ENCODE results near the gene ARHGAP12.

Gene ARHGAP12

DNA sequence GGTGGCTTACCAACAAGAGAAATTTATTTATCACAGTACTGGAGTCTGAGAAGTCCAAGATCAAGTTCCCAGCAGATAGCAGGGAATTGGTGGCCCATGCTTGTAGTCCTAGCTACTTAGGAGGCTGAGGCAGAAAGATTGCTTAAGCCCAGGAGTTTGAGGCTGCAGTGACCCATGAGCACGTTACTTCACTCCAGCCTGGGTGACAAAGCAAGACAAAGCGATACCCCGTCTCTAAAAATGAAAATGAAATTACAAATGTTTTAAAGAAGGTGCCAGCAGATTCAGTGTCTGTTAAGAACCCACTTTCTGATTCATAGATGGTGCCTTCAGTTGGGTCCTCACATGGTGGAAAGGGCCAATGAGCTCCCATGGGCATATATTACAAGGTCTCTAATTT, 20.6 kb upstream of the ARHGAP12 start:
- DNase-seq (ENCODE audit: low spot score), result no peak

GRCh38 chr10:31948021-31948420, 19.4 kb upstream of the ARHGAP12 start:
- DNase-seq (ENCODE audit: low spot score), result no peak

DNA sequence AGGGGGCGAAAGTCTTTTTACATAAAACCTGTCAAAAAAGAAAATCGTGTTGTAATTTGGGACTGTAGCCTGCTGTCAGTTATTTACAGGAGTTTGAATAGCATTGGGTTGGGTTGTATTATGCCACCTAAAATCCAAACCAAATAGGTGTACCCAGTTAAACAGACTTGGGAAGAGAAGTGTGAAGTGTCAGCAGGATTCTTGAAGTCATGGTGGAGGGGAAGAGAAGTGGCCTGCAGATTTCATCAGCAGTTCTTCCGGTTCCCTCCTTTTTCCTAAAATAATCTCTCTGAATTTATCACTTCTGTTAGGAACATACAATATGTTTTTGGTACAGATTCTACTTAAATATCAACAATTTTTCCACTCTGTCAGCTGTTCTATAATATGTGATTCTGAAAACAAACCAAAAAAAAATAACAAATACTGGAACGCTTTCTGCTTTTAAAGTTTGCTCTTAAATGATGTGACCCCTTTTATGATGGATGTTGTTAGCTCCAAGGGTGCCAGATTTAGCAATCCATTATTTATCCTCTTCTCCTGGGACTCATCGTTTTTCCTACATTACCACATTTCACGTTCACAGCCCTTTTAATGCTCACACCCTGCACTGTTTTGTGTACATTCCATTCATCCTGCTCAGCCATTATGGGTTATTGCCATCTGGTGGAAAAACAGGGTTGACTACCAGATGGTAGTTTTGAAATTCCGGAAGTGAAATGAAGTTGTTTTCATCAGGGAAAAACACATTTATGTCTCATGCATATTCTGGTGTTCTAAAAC, 18.7 kb upstream of the ARHGAP12 start:
- peak; percentile 86 for DNase-seq (ENCODE audit: low spot score)

DNA sequence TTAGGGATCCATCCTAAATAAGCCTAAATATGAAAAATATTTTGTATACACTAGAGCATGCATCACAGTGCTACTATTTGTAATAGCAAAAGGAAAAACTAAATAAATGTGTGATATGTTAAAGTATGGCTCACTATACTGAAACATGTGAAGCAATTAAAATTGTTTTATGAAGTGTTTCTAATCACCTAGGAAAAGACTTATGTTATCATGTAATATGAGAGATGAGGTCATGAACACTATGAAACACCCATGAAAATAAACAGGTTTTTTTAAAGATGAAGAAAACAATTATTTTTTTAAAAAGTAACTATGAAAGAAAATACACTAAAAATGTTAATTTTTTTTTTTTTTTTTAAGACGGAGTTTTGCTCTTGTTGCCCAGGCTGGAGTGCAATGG, 16.8 kb upstream of the ARHGAP12 start:
- no peak for DNase-seq (ENCODE audit: low spot score)

DNA sequence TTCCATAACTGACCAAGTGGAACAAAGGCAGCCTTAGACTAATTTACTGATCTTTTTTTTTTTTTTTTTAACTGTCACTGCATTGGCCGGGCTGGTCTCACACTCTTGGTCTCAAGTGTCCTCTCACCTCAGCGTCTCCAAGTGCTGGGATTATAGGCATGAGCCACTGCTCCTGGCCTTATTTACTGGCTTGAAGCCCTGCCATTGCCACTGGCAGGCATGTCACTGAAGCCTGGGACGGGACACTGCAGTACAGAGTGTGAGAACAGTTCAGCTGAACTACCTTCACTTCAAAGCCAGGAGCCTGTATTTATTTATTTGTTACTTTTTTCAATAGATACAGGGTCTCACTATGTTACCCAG, 15.4 kb upstream of the ARHGAP12 start:
- DNase-seq (ENCODE audit: low spot score), result no peak

DNA sequence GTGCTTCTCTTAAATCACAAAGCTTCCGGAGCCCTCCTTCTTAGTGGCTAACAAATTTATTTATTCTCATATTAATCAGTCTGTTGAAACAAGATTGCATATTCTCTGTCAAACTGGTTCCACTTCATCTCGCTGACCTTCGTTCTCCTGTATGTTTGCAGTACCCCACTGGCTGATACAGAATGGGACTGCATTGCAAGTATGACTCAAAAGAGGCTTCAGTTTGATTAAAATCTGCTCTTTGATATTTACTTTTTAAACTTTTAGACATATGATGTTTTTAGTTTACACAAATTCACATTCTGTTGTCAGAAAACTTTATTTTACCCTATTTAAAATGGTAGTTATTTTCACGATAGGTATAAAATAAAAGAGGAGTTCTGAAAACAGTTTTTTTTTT, 14.3 kb upstream of the ARHGAP12 start:
- no peak for DNase-seq (ENCODE audit: low spot score)

DNA sequence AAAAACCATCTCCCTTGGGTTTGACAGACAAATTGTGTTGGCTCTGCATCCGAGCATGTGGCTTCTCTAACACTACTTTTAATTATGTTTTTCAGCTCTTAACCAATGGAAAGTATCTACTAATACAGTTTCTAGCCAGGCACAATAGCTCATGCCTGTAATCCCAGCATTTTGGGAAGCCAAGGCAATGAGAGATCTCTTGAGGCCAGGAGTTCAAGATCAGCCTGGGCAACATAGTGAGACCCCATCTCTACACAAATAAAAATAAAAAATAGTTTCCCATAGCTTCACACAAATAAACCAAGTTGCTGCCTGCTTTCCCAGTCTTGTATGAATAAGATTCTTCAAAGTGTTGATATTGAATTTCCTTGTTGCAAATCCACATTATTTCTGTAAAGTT, 13.8 kb upstream of the ARHGAP12 start:
- DNase-seq (ENCODE audit: low spot score), result no peak

GRCh38 chr10:31940839-31941653, 12.4 kb upstream of the ARHGAP12 start:
- DNase-seq (ENCODE audit: low spot score), result peak; percentile 88

GRCh38 chr10:31939797-31940708, 11.4 kb upstream of the ARHGAP12 start:
- no peak for DNase-seq (ENCODE audit: low spot score)

GRCh38 chr10:31937371-31937770, 8.7 kb upstream of the ARHGAP12 start:
- DNase-seq (ENCODE audit: low spot score), result no peak

DNA sequence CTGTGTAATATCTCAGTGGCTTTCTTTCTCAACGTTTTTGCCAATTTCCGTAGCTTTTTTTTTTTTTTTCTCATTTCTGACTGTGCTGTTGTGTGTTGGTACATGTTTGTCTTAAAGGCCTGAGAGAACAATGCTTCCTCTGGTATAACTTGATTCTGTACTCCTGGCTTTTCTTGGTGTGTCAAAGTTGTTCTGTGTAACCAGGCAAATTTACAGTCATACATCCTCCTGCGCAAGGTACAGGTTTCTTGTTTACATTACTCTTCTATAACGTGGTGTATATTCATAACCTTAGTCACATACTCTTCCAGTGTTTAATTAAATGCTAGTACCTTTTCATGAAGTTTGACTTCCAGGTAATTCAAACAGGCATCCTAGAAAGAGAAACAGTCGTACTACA, 8.3 kb upstream of the ARHGAP12 start:
- DNase-seq (ENCODE audit: low spot score), result no peak

- no peak for DNase-seq (ENCODE audit: low spot score)
Observed at GRCh38 chr10:31936086-31936485, 7.5 kb upstream of the ARHGAP12 start.

GRCh38 chr10:31935678-31936077, 7.0 kb upstream of the ARHGAP12 start:
- no peak for DNase-seq (ENCODE audit: low spot score)

DNA sequence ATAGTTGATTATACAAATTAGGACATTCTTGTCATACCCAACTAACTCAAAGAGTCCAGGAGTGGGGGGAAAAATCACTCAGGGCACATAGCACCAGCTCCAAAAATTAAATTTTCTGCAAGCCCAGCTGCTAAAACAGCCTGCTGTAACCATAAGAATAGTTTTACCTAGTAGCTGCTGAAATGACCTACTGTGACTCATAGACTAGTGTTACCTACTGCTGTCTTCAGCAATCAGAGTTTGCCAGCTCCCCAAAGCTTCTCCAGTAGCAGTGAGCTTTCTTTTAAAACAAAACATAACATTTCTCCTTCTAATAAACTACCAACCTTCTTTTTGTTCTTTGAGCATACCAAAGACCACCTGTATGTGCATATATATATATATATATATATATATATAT, 4.2 kb upstream of the ARHGAP12 start:
- no peak for DNase-seq (ENCODE audit: low spot score)

- no peak for DNase-seq (ENCODE audit: low spot score)
Observed at GRCh38 chr10:31930856-31931255, 2.2 kb upstream of the ARHGAP12 start.

DNA sequence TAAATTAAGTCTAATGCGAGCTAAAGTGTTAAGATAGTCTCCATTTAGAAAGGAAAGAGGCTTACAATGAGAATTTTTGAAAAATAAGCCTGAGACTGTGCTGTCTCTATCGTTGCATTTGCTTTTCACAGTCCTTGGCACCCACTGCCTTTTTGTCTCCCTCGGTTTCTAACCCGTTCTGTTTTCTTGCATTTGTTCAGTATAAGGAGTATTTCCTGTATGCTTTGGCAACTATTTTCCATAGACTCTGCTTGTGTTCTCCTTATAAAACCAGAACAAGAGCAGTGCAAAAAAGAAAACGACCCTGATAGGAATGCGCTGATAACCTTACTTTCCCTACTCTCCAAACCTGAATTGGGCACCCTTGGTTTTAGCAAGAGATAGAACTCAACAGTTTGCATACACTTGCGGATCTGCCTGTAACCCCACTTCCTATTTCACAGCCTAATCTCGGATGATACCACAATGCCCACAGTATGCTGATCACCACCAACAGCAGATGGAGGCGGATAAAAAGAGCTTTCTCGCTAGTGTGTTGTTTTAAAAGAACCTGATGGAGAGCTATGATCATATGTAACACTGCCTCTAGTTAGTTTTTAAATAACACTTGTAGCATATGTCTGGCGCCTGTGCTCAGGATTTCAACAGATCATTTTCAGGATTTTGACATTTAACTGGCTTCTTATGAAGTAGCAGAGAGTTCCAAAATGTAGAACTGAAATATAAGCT, 1.6 kb upstream of the ARHGAP12 start:
- DNase-seq (ENCODE audit: low spot score), result no peak

GRCh38 chr10:31929261-31930022, 811 bp upstream of the ARHGAP12 start:
- DNase-seq (ENCODE audit: low spot score), result peak; percentile 55

GRCh38 chr10:31927884-31928548, 615 bp downstream of the ARHGAP12 start:
- DNase-seq (ENCODE audit: low spot score), result peak; percentile 28

DNA sequence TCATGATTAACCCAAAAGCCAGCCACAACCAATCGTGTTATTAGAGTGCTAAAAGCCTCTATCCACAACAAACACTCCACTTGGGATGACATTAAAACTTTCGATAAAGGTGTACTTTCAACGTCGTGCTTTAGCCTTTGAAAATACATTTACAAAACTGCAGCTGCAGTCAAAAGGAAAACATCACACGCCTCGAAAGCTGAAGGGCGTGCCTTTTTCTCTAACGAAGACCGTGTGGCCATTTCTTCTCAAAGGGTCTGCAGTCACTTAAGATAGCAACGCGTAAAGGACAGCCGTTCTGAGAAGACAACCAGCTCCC, 1.1 kb downstream of the ARHGAP12 start:
- DNase-seq (ENCODE audit: low spot score), result no peak

- DNase-seq (ENCODE audit: low spot score), result no peak
Observed at GRCh38 chr10:31926765-31927564, 1.7 kb downstream of the ARHGAP12 start.

All from AG08395 (cell line).